Upper lobe of left lung (tissue), 4 donors: ENCODE measurements around the gene HMGXB3.

ENCODE experiments used
- EP300 ChIP-seq, 4 donors: sonication (generic); formaldehyde crosslinking; IDR thresholded peaks; one replicate each; pipeline ENCODE4 v1.5.1; 2017; ENCODE audit warnings: antibody characterized with exemption in 4 of 4, control low read depth in 2 of 4
- POLR2AphosphoS5 ChIP-seq, 2 donors: sonication (generic); formaldehyde crosslinking; IDR thresholded peaks; one replicate each; pipeline ENCODE4 v1.5.1; 2017; ENCODE audit warnings: antibody characterized with exemption in 2 of 2
- TF ChIP-seq, protein P1 (sequence below), 6 experiments: fragments of 450-650 bp in 4 of 6; fragments of 200-600 bp in 2 of 6; sonication (generic) in 2 of 6; IDR thresholded peaks; one replicate each; pipeline ENCODE4 v1.5.1; 2016 to 2019; ENCODE audit warnings: antibody characterized with exemption in 6 of 6

GRCh38 chr5:150060471-150060870 lies 59.9 kb downstream of the HMGXB3 start:
- TF ChIP-seq, protein P1, sequence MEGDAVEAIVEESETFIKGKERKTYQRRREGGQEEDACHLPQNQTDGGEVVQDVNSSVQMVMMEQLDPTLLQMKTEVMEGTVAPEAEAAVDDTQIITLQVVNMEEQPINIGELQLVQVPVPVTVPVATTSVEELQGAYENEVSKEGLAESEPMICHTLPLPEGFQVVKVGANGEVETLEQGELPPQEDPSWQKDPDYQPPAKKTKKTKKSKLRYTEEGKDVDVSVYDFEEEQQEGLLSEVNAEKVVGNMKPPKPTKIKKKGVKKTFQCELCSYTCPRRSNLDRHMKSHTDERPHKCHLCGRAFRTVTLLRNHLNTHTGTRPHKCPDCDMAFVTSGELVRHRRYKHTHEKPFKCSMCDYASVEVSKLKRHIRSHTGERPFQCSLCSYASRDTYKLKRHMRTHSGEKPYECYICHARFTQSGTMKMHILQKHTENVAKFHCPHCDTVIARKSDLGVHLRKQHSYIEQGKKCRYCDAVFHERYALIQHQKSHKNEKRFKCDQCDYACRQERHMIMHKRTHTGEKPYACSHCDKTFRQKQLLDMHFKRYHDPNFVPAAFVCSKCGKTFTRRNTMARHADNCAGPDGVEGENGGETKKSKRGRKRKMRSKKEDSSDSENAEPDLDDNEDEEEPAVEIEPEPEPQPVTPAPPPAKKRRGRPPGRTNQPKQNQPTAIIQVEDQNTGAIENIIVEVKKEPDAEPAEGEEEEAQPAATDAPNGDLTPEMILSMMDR (IDR thresholded peaks at IDR 0.05), result no peak
- no peak for TF ChIP-seq POLR2AphosphoS5 (IDR thresholded peaks at IDR 0.05)
- TF ChIP-seq EP300 (IDR thresholded peaks at IDR 0.05), result no peak
